ENCODE data around the gene ST6GALNAC5.

- TF ChIP-seq ZNF274 (IDR thresholded peaks at IDR 0.05; ENCODE audit: low read depth, low read length): no peak
- no peak for TF ChIP-seq SUZ12 (IDR thresholded peaks at IDR 0.05; ENCODE audit: extremely low read depth, insufficient read depth, insufficient read length)
- no peak for TF ChIP-seq YY1 (IDR thresholded peaks at IDR 0.05; ENCODE audit: insufficient read depth, insufficient read length)
Measured at GRCh38 chr1:76933847-76934815, 66.9 kb downstream of the ST6GALNAC5 start.
